H9 (cell line): ENCODE measurements around the gene FUT2. TPM values are rescaled to one million over a fixed set of nuclear protein-coding genes. Genes with fewer than 3 reads are reported as not detected.
A peak's percentile ranks its signal among the peaks of the same experiment; 100 is the strongest.

Experiments
- DNase-seq: peaks from one replicate; pipeline ENCODE4 v3.0.0-alpha.2; 2017
- H2AFZ ChIP-seq: one replicate; pipeline ENCODE4 v1.6.1; 2013; ENCODE audit warnings: mild to moderate bottlenecking, low read length, control low read depth, moderate library complexity
- H2AK5ac ChIP-seq: 2 replicates; pipeline ENCODE4 v1.6.1; 2013; ENCODE audit warnings: low read length, control low read depth, mixed read lengths; ENCODE audit not compliant: insufficient read length
- H2BK120ac ChIP-seq: one replicate; pipeline ENCODE4 v1.6.1; 2013; ENCODE audit warnings: low read depth, mild to moderate bottlenecking, low read length, control low read depth, inconsistent platforms; ENCODE audit not compliant: poor library complexity, severe bottlenecking
- H2BK12ac ChIP-seq: 2 replicates; pipeline ENCODE4 v1.6.1; 2013; ENCODE audit warnings: low read length, control low read depth, mixed read lengths, low read depth; ENCODE audit not compliant: insufficient read length
- H2BK15ac ChIP-seq: 2 replicates; pipeline ENCODE4 v1.6.1; 2013; ENCODE audit warnings: low read depth, low read length, control low read depth
- H2BK20ac ChIP-seq: one replicate; pipeline ENCODE4 v1.6.1; 2013; ENCODE audit warnings: low read depth, mild to moderate bottlenecking, low read length, control low read depth, inconsistent platforms; ENCODE audit not compliant: poor library complexity, severe bottlenecking
- H2BK5ac ChIP-seq: 2 replicates; pipeline ENCODE4 v1.6.1; 2013; ENCODE audit warnings: low read length, control low read depth, mixed read lengths; ENCODE audit not compliant: insufficient read length
- H3K14ac ChIP-seq: 2 replicates; pipeline ENCODE4 v1.6.1; 2013; ENCODE audit warnings: low read length, control low read depth; ENCODE audit not compliant: insufficient read depth
- H3K18ac ChIP-seq: 2 replicates; pipeline ENCODE4 v1.6.1; 2013; ENCODE audit warnings: low read depth, mild to moderate bottlenecking, mixed read lengths, low read length, control low read depth; ENCODE audit not compliant: insufficient read length
- H3K23ac ChIP-seq: 2 replicates; pipeline ENCODE4 v1.6.1; 2013; ENCODE audit warnings: low read length, control low read depth, mixed read lengths, low read depth; ENCODE audit not compliant: insufficient read length
- H3K23me2 ChIP-seq: 2 replicates; pipeline ENCODE4 v1.6.1; 2013; ENCODE audit warnings: low read depth, mild to moderate bottlenecking, mixed read lengths, low read length, control low read depth; ENCODE audit not compliant: insufficient read length, poor library complexity, severe bottlenecking
- H3K27ac ChIP-seq: 2 replicates; pipeline ENCODE4 v1.5.1; 2013; ENCODE audit warnings: low read length, control low read depth, mixed read lengths, low read depth; ENCODE audit not compliant: insufficient read length
- H3K27me3 ChIP-seq: 2 replicates; pipeline ENCODE4 v1.6.1; 2013; ENCODE audit warnings: low read length, control low read depth, inconsistent platforms; ENCODE audit not compliant: insufficient read depth
- H3K4ac ChIP-seq: 2 replicates; pipeline ENCODE4 v1.6.1; 2013; ENCODE audit warnings: low read depth, mild to moderate bottlenecking, control low read depth, inconsistent platforms, low read length, moderate library complexity
- H3K4me1 ChIP-seq: 2 replicates; pipeline ENCODE4 v1.6.1; 2013; ENCODE audit warnings: low read length, control low read depth, inconsistent platforms; ENCODE audit not compliant: insufficient read depth
- H3K4me2 ChIP-seq: 2 replicates; pipeline ENCODE4 v1.6.1; 2013; ENCODE audit warnings: low read length, control low read depth, mixed read lengths; ENCODE audit not compliant: insufficient read length, insufficient read depth
- H3K56ac ChIP-seq: 2 replicates; pipeline ENCODE4 v1.6.1; 2013; ENCODE audit warnings: low read depth, mild to moderate bottlenecking, mixed read lengths, low read length, control low read depth; ENCODE audit not compliant: insufficient read length
- H3K79me1 ChIP-seq: 2 replicates; pipeline ENCODE4 v1.6.1; 2013; ENCODE audit warnings: low read depth, mild to moderate bottlenecking, moderate library complexity, low read length, control low read depth, inconsistent platforms; ENCODE audit not compliant: insufficient read depth, poor library complexity, severe bottlenecking
- H3K79me2 ChIP-seq: 2 replicates; pipeline ENCODE4 v1.6.1; 2013; ENCODE audit warnings: low read length, control low read depth, inconsistent platforms; ENCODE audit not compliant: insufficient read depth
- H3K9ac ChIP-seq: 2 replicates; pipeline ENCODE4 v1.6.1; 2013; ENCODE audit warnings: low read length, control low read depth, mixed read lengths; ENCODE audit not compliant: insufficient read length; ENCODE audit errors: extremely low read depth
- H3K9me3 ChIP-seq: one replicate; pipeline ENCODE4 v1.6.1; 2013; ENCODE audit warnings: low read depth, low read length, inconsistent platforms; ENCODE audit not compliant: control insufficient read depth
- H3T11ph ChIP-seq: one replicate; pipeline ENCODE4 v1.6.1; 2013; ENCODE audit warnings: mild to moderate bottlenecking, low read length, control low read depth, inconsistent platforms
- H4K20me1 ChIP-seq: one replicate; pipeline ENCODE4 v1.6.1; 2013; ENCODE audit not compliant: control insufficient read depth, insufficient read length, insufficient read depth
- H4K5ac ChIP-seq: 2 replicates; pipeline ENCODE4 v1.6.1; 2013; ENCODE audit warnings: low read depth, mild to moderate bottlenecking, mixed read lengths, low read length, control low read depth; ENCODE audit not compliant: insufficient read length
- H4K8ac ChIP-seq: replicated peaks from 2 replicates; pipeline ENCODE4 v1.6.1; 2013; ENCODE audit warnings: low read length, control low read depth, mixed read lengths, low read depth; ENCODE audit not compliant: insufficient read length
- H4K91ac ChIP-seq: 2 replicates; pipeline ENCODE4 v1.6.1; 2013; ENCODE audit warnings: low read depth, mild to moderate bottlenecking, moderate library complexity, mixed read lengths, low read length, control low read depth; ENCODE audit not compliant: insufficient read length
- H3K27ac Mint-ChIP-seq, 3 experiments: 2 replicates in 2 of 3; 3 replicates in 1 of 3; pipeline ENCODE4 v1.8.0; 2020 to 2021; ENCODE audit warnings: mixed read lengths in 3 of 3, mild to moderate bottlenecking in 1 of 3, moderate library complexity in 1 of 3
- H3K27me3 Mint-ChIP-seq: 2 replicates; pipeline ENCODE4 v1.8.0; 2021; ENCODE audit warnings: low read depth, mild to moderate bottlenecking, moderate library complexity, mixed read lengths
- H3K36me3 Mint-ChIP-seq, 3 experiments: 2 replicates in 2 of 3; 3 replicates in 1 of 3; pipeline ENCODE4 v1.8.0; 2020 to 2021; ENCODE audit warnings: low read depth in 3 of 3, mixed read lengths in 3 of 3; ENCODE audit not compliant: insufficient read depth in 1 of 3
- H3K4me1 Mint-ChIP-seq, 2 experiments: 2 replicates each; pipeline ENCODE4 v1.8.0; 2020; ENCODE audit warnings: mixed read lengths in 2 of 2
- H3K4me3 Mint-ChIP-seq, 2 experiments: 2 replicates in 1 of 2; 3 replicates in 1 of 2; pipeline ENCODE4 v1.8.0; 2020 to 2021; ENCODE audit warnings: mild to moderate bottlenecking in 2 of 2, mixed read lengths in 2 of 2, moderate library complexity in 1 of 2
- H3K9me3 Mint-ChIP-seq, 2 experiments: 2 replicates in 1 of 2; 3 replicates in 1 of 2; pipeline ENCODE4 v1.8.0; 2020; ENCODE audit warnings: mild to moderate bottlenecking in 2 of 2, mixed read lengths in 2 of 2, moderate library complexity in 1 of 2
- CTCF ChIP-seq: fragments of 200-600 bp; sonication (generic); conservative IDR thresholded peaks from 3 replicates; pipeline ENCODE4 v1.8.0; 2021; ENCODE audit warnings: antibody characterized with exemption, mild to moderate bottlenecking
- WGBS: extraction: QIAGEN DNeasy Blood & Tissue Kit; methylation state at CpG from one replicate; pipeline ENCODE4 v1.1.7; 2013; ENCODE audit warnings: missing lambda C conversion rate, low lambda C conversion rate, mixed read lengths; ENCODE audit not compliant: insufficient read length; ENCODE audit errors: extremely low coverage; 5-methylcytosine and 5-hydroxymethylcytosine counted together
- total RNA-seq: library from RNA; stranded (reverse); gene quantifications from 2 replicates; pipeline ENCODE4 v1.2.1, GENCODE V29; 2021

FUT2 gene
- total RNA-seq, 1 experiment from 2014 or later = 11.4 TPM

GRCh38 chr19:48708471-48708870 is 12.7 kb downstream of the FUT2 start:
- Histone ChIP-seq H3K9me3 (no peaks in the 10 kb centered on the region), H3K18ac (no peak overlapping the region), H2AK5ac (no peak overlapping the region), H2BK120ac (no peak overlapping the region), H2BK12ac (no peak overlapping the region), H3K4ac (no peak overlapping the region), H4K20me1 (no peaks in the 10 kb centered on the region), H4K8ac (no peak overlapping the region), H3K79me1 (no peaks in the 10 kb centered on the region), H2BK5ac (no peak overlapping the region), H3K23ac (no peak overlapping the region), H4K5ac (no peak overlapping the region), H3K79me2 (no peaks in the 10 kb centered on the region), H3K4me1 (no peaks in the 10 kb centered on the region; the same call in 1 of the 2 replicates), H4K91ac (no peak overlapping the region), H3K56ac (no peak overlapping the region), H2AFZ (no peak overlapping the region), H3K27ac (no peak overlapping the region), H3K27me3 (no peaks in the 10 kb centered on the region), H3K9ac (no peak overlapping the region), H3T11ph (no peak overlapping the region), H2BK15ac (no peak overlapping the region), H3K14ac (no peak overlapping the region; the same call in 1 of the 2 replicates), H3K4me2 (no peak overlapping the region), H3K23me2 (no peaks in the 10 kb centered on the region), H2BK20ac (no peak overlapping the region)
- Mint-ChIP-seq H3K36me3 (peaks cover 20 to 26% (median 25%) of the 10 kb centered on the region in 3 experiments), H3K9me3 (peaks cover 8 to 9% of the 10 kb centered on the region in 2 experiments), H3K27me3 (peaks cover 4% of the 10 kb centered on the region), H3K4me3 (peak overlapping the region in 1 of 2 experiments; percentile 19; a peak in 2 of 5 replicates), H3K4me1 (peaks cover 12 to 18% of the 10 kb centered on the region in 2 experiments), H3K27ac (peak overlapping the region in 2 of 3 experiments; percentile 40 to 79; a peak in 4 of 7 replicates)
- peak; percentile 48 for DNase-seq
- WGBS = no CpG with 5 or more reads among the region's 11 CpGs
- TF ChIP-seq CTCF = no peak
